Ovary (tissue), 3 donors: ENCODE measurements around the gene ANKRD23.

ENCODE experiments used
- POLR2A ChIP-seq: fragments of 450-650 bp; IDR thresholded peaks from one replicate; pipeline ENCODE4 v1.6.1; 2017; ENCODE audit warnings: antibody characterized with exemption, mild to moderate bottlenecking, moderate library complexity
- TF ChIP-seq, protein P1 (sequence below), 3 donors: fragments of 450-650 bp in 2 of 3; fragments of 200-600 bp in 1 of 3; IDR thresholded peaks; one replicate each; pipeline versions ENCODE4 v1.5.1 to v1.8.0; 2016 to 2022; ENCODE audit warnings: antibody characterized with exemption in 3 of 3, mild to moderate bottlenecking in 1 of 3
- donor health status: DM: no; HTN: no; CAD: no.

DNA sequence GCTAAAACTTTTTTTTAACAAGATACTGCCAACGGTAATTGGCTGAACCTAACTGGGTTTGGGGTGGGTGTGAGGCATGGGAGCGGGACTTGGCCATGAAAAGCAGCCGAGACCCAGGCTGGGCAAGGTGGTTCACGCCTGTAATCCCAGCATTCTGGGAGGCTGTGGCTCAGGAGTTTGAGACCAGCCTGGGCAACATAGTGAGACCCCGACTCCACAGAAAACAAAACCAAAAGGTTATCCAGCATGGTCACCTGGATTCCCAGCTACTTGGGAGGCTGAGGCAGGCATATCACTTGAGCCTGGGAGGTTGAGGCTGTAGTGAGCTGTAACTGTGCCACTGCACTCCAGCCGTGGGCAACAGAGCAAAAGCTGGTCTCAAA, 37.1 kb upstream of the ANKRD23 start:
- TF ChIP-seq, protein P1, sequence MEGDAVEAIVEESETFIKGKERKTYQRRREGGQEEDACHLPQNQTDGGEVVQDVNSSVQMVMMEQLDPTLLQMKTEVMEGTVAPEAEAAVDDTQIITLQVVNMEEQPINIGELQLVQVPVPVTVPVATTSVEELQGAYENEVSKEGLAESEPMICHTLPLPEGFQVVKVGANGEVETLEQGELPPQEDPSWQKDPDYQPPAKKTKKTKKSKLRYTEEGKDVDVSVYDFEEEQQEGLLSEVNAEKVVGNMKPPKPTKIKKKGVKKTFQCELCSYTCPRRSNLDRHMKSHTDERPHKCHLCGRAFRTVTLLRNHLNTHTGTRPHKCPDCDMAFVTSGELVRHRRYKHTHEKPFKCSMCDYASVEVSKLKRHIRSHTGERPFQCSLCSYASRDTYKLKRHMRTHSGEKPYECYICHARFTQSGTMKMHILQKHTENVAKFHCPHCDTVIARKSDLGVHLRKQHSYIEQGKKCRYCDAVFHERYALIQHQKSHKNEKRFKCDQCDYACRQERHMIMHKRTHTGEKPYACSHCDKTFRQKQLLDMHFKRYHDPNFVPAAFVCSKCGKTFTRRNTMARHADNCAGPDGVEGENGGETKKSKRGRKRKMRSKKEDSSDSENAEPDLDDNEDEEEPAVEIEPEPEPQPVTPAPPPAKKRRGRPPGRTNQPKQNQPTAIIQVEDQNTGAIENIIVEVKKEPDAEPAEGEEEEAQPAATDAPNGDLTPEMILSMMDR (IDR thresholded peaks at IDR 0.05), result no peak
- no peak for TF ChIP-seq POLR2A
